Effector memory CD4-positive, alpha-beta T cell (primary cell): Measurements from ENCODE around the gene SORCS2.

ENCODE experiments used
- DNase-seq, 3 donors: peaks; one replicate each; pipeline ENCODE4 v3.0.0-alpha.2; 2020
- H3K27ac ChIP-seq: 2 replicates; pipeline ENCODE4 v1.7.0; 2013; ENCODE audit warnings: mild to moderate bottlenecking, low read length, moderate library complexity; ENCODE audit not compliant: insufficient read depth, poor library complexity, severe bottlenecking
- H3K27me3 ChIP-seq: replicated peaks from 2 replicates; pipeline ENCODE4 v1.7.0; 2013; ENCODE audit warnings: mild to moderate bottlenecking, low read length; ENCODE audit not compliant: insufficient read depth, control insufficient read depth, poor library complexity, severe bottlenecking
- H3K36me3 ChIP-seq: 2 replicates; pipeline ENCODE4 v1.7.0; 2013; ENCODE audit warnings: mild to moderate bottlenecking, low read length, moderate library complexity; ENCODE audit not compliant: control insufficient read depth, insufficient read depth
- H3K4me1 ChIP-seq: 2 replicates; pipeline ENCODE4 v1.7.0; 2013; ENCODE audit warnings: low read length, mild to moderate bottlenecking; ENCODE audit not compliant: control insufficient read depth, insufficient read depth, poor library complexity, severe bottlenecking
- H3K4me3 ChIP-seq: 2 replicates; pipeline ENCODE4 v1.7.0; 2013; ENCODE audit warnings: low read length, low read depth, mild to moderate bottlenecking; ENCODE audit not compliant: insufficient read depth, poor library complexity, severe bottlenecking
- H3K9me3 ChIP-seq: 2 replicates; pipeline ENCODE4 v1.7.0; 2013; ENCODE audit warnings: mild to moderate bottlenecking, low read length, moderate library complexity; ENCODE audit not compliant: control insufficient read depth

SORCS2 gene

DNA sequence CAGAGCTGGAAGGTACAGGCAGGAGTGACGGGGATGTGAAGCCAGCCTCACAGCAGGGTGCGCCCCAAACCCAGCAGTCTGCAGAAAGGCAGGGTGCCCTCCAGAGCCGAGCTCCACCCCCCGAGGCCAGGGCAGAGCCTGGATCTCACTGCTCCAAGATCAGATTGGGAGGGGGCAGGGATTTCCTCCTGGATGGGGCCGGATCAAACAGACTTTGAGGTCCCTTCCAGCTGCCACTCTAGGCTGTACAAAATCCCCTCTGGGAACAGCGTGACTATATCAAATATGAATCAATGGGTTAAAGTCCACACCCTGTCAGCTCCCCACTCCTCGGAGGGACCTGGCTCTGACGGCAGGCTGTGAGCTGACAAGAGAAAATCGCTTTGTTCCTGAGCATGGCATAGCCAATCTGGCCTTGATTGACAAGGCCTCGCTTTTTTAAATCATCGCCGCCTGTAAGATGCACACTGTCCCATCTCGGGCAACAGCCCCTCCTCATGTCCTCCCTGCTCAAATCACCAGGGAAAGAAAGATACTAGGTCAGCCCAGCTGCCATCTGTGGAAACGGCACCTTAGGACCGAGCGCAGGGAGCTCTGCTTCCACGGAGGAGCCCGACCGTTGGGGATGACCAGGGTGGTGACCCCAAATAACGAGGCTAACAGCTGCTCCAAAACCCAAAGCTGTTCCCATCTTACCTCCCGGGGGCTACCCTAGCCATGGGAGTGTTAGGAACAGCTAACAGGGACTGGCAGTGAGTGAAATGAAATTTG is 202.5 kb downstream of the SORCS2 start:
- Histone ChIP-seq H3K27ac (no peak overlapping the region), H3K4me3 (no peak overlapping the region), H3K27me3 (no peaks in the 10 kb centered on the region), H3K36me3 (no peaks in the 10 kb centered on the region), H3K4me1 (no peaks in the 10 kb centered on the region), H3K9me3 (no peaks in the 10 kb centered on the region)
- no peak for DNase-seq

DNA sequence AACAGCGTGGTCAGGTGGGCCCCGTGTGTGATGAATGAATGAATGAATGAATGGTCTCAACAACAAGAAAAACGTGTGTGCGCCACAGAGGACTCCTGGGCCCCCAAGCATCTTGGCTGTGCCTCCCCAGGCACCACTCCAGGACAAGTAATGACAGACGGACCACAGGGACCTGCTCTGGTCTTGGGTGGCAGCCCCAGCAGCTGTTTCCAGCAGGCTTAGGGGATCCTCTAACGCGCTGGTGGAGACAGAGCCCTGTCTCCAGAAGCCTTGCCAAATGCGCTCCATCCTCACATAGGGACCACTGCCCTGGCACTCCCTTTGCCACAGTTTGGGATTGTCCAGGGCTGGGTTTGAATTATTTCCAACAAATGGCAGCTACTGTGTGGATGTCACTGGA is 203.3 kb downstream of the SORCS2 start:
- H3K36me3 ChIP-seq = no peaks in the 10 kb centered on the region
- H3K4me1 ChIP-seq = no peaks in the 10 kb centered on the region
- no peak overlapping the region for H3K27ac ChIP-seq
- H3K9me3 ChIP-seq = no peaks in the 10 kb centered on the region
- no peak overlapping the region for H3K4me3 ChIP-seq
- DNase-seq = no peak
- H3K27me3 ChIP-seq = no peaks in the 10 kb centered on the region

DNA sequence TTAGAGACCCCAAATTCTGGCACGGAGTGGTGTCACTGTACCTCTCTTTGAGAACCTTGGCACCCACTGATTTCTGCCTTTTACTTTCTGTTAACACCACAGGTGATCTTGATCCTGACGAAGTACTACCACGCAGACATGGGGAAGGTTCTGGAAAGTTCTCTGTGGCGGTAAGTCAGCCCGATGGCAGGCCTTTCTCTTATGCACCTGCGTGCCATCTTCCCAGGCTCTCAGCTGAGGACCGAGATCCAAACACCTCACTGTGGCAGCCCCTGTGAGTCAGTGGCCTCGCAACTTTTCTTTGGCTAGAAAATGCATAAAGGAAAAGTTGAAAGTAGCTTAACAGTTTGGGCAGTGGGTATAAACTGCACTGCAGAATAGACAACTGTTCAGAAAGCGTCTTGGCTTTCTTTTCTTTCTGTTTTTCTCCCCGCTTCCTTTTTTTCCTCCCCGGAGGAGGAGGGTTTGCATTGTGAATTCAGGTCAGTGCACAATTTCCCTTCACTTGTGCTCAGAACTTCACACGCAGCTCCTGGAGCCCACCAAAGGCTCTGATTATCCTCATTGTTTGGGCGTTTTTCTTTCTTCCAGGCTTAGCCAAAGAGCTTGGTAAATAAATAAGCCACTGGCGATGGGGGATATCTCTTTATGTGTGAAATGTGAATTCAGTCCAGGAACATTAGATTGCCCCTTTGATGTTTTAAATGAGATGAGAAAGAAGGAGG is 204.0 kb downstream of the SORCS2 start:
- H3K4me1 ChIP-seq = no peaks in the 10 kb centered on the region
- no peaks in the 10 kb centered on the region for H3K36me3 ChIP-seq
- no peaks in the 10 kb centered on the region for H3K27me3 ChIP-seq
- DNase-seq = no peak
- no peak overlapping the region for H3K27ac ChIP-seq
- no peak overlapping the region for H3K4me3 ChIP-seq
- no peaks in the 10 kb centered on the region for H3K9me3 ChIP-seq

DNA sequence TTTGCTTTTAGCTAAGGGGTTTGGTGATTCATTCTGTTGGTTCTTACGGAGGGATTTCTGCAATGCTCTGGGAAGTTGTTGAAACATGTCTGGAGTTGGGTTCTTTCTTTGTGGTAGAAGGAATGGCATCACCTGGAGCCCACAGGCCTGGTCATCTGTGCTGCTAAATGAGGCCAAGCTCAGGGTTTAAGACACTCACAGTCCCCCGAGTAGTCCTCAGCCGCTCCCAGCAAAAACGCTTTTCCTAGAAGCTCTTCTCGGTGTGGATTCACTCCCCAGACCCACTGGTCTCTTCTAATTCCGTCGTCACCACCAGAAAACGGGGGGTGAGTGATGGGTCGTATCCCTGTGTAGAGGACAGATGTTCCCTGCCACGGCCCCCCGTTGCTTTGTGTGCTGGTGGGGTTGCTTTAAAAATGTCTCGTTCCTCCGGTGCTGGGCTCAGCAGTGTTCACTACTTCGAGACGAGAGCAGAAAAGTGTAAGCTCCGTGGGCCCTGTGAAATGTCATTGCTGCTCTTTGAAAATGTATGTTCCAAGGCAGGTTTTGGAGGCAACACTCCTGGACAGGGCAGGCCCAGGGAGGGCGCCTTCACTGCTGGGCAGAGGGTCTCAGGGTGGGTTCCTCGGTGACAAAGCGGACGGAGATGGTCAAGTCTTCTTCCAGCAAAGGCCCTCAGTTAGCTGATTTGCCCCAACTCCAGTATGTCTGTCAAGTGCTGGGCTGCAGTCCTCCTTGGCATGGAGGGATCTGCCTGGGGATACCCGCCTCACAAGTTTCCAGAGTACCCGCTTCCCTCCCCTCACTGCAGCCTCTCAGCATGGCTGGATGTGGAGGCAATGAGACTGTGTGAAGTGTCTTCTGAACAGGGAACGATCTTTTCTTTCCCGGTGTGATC is 205.1 kb downstream of the SORCS2 start:
- Histone ChIP-seq H3K27me3 (no peaks in the 10 kb centered on the region), H3K9me3 (no peaks in the 10 kb centered on the region), H3K36me3 (no peaks in the 10 kb centered on the region), H3K4me3 (no peak overlapping the region), H3K4me1 (no peaks in the 10 kb centered on the region), H3K27ac (no peak overlapping the region)
- no peak for DNase-seq

GRCh38 chr4:7398104-7398423 is 205.7 kb downstream of the SORCS2 start:
- H3K9me3 ChIP-seq = no peaks in the 10 kb centered on the region
- H3K4me3 ChIP-seq = no peak overlapping the region
- H3K27me3 ChIP-seq = no peaks in the 10 kb centered on the region
- no peaks in the 10 kb centered on the region for H3K36me3 ChIP-seq
- no peaks in the 10 kb centered on the region for H3K4me1 ChIP-seq
- DNase-seq = no peak
- H3K27ac ChIP-seq = no peak overlapping the region

- no peak overlapping the region for H3K4me3 ChIP-seq
- H3K27me3 ChIP-seq = no peaks in the 10 kb centered on the region
- no peak for DNase-seq
- no peaks in the 10 kb centered on the region for H3K36me3 ChIP-seq
- H3K4me1 ChIP-seq = no peaks in the 10 kb centered on the region
- H3K9me3 ChIP-seq = no peaks in the 10 kb centered on the region
- no peak overlapping the region for H3K27ac ChIP-seq
These were observed 206.6 kb downstream of the SORCS2 start for GRCh38 chr4:7398788-7399439.

- H3K9me3 ChIP-seq = no peaks in the 10 kb centered on the region
- no peaks in the 10 kb centered on the region for H3K27me3 ChIP-seq
- no peak overlapping the region for H3K27ac ChIP-seq
These were observed 207.3 kb downstream of the SORCS2 start for GRCh38 chr4:7399440-7400234.

DNA sequence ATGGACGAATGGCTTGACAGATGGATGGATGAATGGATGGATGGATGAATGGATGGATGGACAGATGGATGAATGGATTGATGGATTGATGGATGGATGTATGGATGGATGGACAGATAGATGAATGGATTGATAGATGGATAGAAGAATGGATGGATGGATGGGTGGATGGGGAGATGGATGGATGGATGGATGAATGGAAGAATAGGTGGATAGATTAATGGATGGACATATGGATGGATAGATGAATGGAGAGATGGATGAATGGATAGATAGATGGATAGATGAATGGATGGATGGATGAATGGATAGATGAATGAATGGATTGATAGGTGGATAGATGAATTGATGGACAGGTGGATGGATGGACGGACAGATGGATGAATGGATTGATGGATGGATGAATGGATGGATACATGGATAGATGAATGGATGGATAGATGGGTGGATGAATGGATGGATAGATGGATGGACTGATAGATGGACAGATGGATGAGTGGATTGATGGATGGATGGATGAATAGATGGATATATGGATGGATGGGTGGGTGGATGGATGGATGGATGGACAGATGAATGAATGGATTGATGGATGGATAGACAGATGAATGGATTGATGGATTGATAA is 208.4 kb downstream of the SORCS2 start:
- H3K27me3 ChIP-seq = no peaks in the 10 kb centered on the region
- no peak for DNase-seq
- no peak overlapping the region for H3K4me3 ChIP-seq
- no peaks in the 10 kb centered on the region for H3K36me3 ChIP-seq
- no peak overlapping the region for H3K27ac ChIP-seq
- H3K9me3 ChIP-seq = no peaks in the 10 kb centered on the region
- H3K4me1 ChIP-seq = no peaks in the 10 kb centered on the region

More at GRCh38 chr4:7399440-7400234, 207.3 kb downstream of the SORCS2 start:
- Histone ChIP-seq H3K4me1 (no peaks in the 10 kb centered on the region), H3K4me3 (no peak overlapping the region), H3K36me3 (no peaks in the 10 kb centered on the region)
- DNase-seq = no peak

DNA sequence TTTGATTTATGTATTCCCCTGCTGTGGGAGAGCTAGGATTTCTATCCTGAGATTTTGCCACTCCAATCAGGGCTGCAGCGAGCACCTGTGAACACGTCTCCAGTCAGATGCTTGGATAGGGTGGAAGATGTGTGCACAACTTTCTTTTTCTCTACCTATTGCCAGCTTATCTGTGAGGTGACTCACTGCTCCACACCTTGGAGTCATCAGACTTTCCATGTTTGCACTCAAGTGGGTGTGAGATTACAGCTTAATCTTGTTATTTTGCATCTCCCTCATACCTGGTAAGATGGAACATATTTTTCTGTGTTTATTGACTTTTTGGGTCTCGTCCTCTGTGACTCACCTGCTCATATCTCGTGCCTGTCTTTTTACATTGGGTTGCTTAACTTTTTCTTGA is 210.2 kb downstream of the SORCS2 start:
- no peaks in the 10 kb centered on the region for H3K9me3 ChIP-seq
- no peaks in the 10 kb centered on the region for H3K36me3 ChIP-seq
- H3K4me3 ChIP-seq = no peak overlapping the region
- no peak for DNase-seq
- H3K27me3 ChIP-seq = no peaks in the 10 kb centered on the region
- H3K27ac ChIP-seq = no peak overlapping the region
- H3K4me1 ChIP-seq = no peaks in the 10 kb centered on the region
